GM13977 (cell line): ENCODE data around the gene FBXO46.

Experiments used
- DNase-seq: peaks from one replicate; pipeline ENCODE4 v3.0.0; 2012; ENCODE audit warnings: low spot score
- in situ Hi-C: fragments of 300-500 bp; cut with MboI; formaldehyde crosslinking; loops from one replicate; pipeline ENCODE4 v1.12.0; 2022; ENCODE audit warnings: low sequenced_read_pairs, low pct_unique_long_range_greater_than_20kb, mixed read lengths, inconsistent platforms; ENCODE audit not compliant: unreplicated experiment
- TF ChIP-seq, protein P1 (sequence below): IDR thresholded peaks from 2 replicates; pipeline ENCODE4 v1.5.1; 2012; ENCODE audit warnings: mild to moderate bottlenecking, control low read depth; ENCODE audit not compliant: insufficient read depth; ENCODE audit errors: extremely low read depth, missing control alignments

The FBXO46 gene, protein sequence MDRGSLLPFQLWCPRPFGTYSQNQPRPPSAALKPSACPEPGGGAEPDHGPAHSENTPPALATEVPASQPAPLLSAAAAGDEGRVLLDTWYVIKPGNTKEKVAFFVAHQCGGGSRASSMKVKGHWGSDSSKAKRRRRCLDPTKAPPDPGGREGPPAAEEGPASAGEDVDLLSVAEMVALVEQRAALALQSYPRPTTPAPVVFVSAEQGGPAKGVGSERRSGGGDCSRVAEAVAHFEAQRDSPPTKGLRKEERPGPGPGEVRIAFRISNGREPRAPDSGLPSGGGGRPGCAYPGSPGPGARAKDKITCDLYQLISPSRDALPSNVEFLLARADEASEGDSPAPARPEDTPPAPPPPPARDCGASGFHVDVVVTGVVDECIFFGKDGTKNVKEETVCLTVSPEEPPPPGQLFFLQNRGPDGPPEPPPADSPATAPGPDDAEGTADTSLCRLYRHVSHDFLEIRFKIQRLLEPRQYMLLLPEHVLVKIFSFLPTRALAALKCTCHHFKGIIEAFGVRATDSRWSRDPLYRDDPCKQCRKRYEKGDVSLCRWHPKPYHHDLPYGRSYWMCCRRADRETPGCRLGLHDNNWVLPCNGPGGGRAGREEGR

DNA sequence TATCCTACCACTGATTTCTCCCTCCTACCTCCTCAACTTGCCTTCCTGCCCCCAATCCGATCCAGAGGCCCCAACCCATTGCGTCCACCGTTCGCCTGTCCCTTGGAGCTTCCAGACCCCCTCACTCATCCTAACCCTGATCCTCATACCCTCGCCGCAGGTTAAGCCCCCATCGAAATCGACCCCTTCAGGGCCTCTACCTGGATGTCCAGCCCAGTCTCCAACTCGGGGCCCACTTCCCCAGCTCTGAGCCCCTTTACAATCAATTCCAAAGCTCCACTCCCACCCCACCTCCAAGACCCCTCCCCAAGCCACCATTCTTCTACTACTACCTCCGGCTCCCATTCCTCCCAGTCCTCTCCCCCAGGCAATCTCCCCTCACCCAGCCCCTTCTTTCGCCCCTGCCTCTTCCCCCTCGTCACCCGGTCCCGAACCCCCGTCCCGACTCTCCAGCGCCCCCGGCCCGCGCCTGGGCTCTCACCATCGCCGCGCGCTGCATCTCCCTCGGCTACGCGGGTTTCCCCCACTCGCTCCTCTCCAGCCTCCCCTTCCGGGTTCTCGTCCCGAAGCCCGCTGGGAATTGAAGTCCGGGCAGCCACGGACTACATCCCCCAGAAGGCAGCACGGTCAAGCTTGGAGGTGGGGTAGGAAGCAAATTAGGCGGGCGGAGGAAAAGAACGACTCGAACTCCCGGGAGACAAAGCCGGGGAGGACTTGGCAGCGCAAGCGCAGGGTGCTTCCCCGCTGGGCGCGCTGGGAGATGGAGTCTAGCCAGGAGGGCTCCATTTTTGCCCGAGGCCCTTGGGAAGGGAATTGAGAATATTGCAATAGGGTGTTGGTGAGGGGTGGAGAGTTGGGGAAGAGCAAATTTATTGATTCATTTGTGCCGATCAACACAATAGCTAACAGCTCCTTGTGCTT is at the start of gene FBXO46:
FBXO46 (minus strand) TSS at position 529 of the 921 bp plus-strand sequence. CDS start 17,401 bp downstream, outside the sequence.
- TF ChIP-seq, protein P1, sequence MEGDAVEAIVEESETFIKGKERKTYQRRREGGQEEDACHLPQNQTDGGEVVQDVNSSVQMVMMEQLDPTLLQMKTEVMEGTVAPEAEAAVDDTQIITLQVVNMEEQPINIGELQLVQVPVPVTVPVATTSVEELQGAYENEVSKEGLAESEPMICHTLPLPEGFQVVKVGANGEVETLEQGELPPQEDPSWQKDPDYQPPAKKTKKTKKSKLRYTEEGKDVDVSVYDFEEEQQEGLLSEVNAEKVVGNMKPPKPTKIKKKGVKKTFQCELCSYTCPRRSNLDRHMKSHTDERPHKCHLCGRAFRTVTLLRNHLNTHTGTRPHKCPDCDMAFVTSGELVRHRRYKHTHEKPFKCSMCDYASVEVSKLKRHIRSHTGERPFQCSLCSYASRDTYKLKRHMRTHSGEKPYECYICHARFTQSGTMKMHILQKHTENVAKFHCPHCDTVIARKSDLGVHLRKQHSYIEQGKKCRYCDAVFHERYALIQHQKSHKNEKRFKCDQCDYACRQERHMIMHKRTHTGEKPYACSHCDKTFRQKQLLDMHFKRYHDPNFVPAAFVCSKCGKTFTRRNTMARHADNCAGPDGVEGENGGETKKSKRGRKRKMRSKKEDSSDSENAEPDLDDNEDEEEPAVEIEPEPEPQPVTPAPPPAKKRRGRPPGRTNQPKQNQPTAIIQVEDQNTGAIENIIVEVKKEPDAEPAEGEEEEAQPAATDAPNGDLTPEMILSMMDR, result peak; percentile 43
- peak; percentile 96 for DNase-seq
- in situ Hi-C loops, result no loop called here

DNA sequence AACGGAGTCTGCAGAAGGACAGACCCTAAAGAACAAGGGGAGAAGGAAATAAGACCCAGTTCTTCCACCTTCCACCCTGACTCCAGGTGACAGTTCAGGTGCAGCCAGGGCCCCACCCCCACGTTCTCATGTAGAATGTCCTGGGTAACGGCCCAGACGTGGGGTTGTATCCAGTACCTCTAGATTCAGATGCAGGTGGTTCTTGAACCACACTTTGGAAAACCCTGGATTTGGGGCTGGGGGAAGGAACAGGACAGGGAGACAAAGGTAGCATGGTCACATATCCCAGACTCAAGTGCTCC is 49.4 kb upstream of the FBXO46 start:
- TF ChIP-seq, protein P1, result no peak
- in situ Hi-C loops, result no loop called here
- DNase-seq, result no peak

GRCh38 chr19:45779231-45780145 is 48.8 kb upstream of the FBXO46 start:
- in situ Hi-C loops, result no loop called here
- DNase-seq, result peak; percentile 98
- TF ChIP-seq, protein P1, result peak; percentile 76

DNA sequence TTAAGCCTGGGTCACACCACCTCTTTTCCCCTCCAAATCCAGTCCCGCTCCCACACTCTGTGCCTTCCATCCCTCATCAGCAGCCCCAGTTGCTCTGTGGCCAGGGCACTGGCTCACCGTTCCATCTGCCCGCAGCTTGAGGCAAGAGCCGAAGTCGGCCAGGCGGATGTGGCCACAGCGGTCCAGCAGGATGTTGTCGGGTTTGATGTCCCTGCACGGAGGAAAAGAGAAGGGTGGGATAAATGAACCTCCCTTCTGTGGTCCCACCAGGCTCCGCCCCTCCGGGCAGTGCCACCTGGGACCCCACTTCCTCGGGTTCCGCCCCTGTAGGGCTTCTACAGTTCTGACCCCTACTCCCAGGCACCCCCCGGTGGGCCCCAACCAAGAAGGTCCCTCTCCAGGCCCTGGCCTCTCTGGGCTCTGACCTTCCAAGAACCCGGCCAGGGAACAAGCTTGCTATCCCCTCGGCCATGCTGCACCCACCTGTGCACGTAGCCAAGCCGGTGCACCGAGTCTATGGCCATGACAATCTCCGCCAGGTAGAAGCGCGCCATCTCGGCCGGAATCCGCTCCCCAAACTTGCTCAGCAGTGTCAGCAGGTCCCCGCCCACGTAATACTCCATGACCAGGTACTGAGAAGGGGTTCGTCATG is 47.4 kb upstream of the FBXO46 start:
- in situ Hi-C loops, result no loop called here
- TF ChIP-seq, protein P1, result no peak
- no peak for DNase-seq

DNA sequence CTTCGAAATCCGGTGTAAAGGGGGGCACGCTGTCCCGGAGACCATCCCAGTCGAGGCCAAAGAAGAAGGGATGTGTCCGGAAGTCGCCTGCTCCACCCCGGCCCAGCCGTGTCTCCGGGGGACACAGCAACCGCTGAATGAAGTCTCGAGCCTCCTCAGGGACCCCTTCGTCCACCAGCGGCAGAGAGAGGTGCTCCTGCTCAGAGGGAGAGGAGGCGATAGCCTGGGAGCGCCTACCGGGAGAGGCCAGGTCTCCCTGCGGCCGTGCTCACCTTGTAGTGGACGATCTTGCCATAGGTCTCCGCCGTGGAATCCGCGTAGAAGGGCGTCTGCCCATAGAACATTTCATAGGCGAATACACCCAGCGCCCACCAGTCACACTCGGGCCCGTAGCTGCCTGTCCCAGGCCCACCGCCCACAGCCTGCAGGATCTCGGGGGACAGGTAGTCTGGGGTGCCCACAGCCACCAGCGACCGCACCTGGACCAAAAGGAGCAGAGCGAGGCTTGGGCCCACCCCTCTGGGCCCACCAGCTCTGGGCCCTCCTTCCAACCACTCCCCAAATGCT is 46.8 kb upstream of the FBXO46 start:
- TF ChIP-seq, protein P1, result no peak
- DNase-seq, result no peak
- in situ Hi-C loops, result no loop called here
